ENCODE measurements around the gene GABBR2.

GABBR2 gene

DNA sequence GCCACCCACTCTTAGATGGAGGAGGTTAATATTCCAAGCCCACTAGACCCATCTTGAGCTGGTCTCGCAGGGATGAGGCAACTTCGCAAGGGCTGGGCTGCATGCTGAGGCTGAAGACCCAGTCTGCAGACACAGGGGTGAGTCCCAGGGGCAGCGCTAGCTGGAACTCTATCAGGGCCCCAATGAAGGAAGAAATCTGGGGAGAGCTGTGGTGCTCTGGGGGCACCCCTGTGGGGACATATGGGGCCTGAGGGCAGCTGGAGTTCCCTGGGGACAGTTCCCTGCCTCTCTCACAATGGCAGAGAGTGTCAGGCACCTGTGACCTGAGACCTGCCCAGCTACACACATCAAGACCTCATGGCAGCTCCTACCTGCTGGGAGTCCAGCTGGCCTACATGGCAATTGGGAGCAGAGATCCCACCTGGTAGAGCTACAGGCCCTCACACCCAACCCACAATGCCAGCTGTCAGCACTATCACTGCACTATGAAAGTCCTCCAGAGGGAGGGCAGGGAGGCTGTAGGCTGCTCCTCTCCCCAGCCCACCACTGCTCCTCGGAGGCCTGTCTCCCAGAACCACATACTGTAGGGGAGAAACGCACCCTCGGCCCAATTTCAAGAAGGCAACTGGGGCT lies 202.2 kb downstream of the GABBR2 start:
- no peaks in the 10 kb centered on the region for H3K79me2 ChIP-seq (ENCODE audit: low read length)
- no peak overlapping the region for H2AFZ ChIP-seq (ENCODE audit: low read depth, low read length)
- no peak for TF ChIP-seq EZH2phosphoT487 (IDR thresholded peaks at IDR 0.05; ENCODE audit: low read depth)
- TF ChIP-seq, protein P1, sequence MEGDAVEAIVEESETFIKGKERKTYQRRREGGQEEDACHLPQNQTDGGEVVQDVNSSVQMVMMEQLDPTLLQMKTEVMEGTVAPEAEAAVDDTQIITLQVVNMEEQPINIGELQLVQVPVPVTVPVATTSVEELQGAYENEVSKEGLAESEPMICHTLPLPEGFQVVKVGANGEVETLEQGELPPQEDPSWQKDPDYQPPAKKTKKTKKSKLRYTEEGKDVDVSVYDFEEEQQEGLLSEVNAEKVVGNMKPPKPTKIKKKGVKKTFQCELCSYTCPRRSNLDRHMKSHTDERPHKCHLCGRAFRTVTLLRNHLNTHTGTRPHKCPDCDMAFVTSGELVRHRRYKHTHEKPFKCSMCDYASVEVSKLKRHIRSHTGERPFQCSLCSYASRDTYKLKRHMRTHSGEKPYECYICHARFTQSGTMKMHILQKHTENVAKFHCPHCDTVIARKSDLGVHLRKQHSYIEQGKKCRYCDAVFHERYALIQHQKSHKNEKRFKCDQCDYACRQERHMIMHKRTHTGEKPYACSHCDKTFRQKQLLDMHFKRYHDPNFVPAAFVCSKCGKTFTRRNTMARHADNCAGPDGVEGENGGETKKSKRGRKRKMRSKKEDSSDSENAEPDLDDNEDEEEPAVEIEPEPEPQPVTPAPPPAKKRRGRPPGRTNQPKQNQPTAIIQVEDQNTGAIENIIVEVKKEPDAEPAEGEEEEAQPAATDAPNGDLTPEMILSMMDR (IDR thresholded peaks at IDR 0.05; ENCODE audit: low read depth, low read length): no peak
- no peaks in the 10 kb centered on the region for H3K36me3 ChIP-seq (replicated peaks; ENCODE audit: low read depth, low read length)
- no peak overlapping the region for H3K27ac ChIP-seq (ENCODE audit: low read length)
- H3K9ac ChIP-seq (ENCODE audit: low read length): no peak overlapping the region
- peaks cover 7% of the 10 kb centered on the region; the same call in 1 of the 2 replicates for H3K27me3 ChIP-seq (ENCODE audit: low read depth, low read length)
- H3K4me1 ChIP-seq (ENCODE audit: low read length): no peaks in the 10 kb centered on the region
- no peaks in the 10 kb centered on the region for H3K9me3 ChIP-seq (ENCODE audit: insufficient read depth, low read length)
- H4K20me1 ChIP-seq (ENCODE audit: insufficient read depth, low read length): no peaks in the 10 kb centered on the region
- H3K4me3 ChIP-seq (ENCODE audit: low read length): no peak overlapping the region
- no peak overlapping the region for H3K4me2 ChIP-seq (ENCODE audit: low read length)

DNA sequence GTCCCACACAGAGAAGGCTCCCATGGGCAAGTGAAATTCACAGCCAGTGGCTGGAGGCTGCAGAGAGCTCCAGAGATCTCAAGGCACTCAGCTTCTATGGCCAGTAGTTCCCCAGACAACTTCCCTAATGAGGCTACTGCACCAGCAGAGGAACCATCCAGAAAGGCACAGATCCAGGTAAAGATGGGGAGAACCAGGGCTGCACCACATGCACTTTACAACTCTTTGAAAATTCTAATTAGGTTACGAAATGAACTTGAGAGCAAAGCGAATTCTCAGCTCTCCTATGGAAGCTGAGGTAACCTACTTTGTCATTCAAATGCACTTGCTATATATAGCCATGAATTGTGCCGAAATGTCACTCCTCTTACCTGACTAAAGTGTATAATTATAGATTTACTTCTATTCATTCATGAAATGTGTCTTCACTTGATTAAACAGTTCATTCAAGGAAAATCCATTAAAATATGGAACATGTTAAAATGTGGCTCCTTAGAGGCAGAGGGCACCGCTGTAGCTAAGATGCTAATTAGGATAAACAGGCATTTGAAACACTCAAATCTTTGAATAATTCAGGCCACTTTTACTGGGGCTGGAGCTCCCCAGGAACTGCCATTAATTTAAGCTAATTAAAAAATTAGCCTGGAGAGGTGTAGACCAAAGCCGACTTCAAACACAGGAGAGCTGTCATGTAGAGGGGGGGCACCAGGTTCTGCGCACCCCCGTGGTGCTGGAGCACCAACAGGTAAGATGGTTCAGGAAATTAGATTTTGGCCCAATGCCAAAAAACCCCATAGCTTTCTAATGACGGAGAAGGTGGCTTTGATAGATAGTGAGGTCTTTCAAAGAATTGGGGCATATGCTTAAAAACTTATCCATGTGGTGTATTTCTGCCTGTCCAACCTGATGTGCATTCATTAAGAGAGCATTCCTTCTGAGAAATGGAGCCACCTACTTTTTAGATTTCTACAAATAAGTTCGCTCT lies 204.1 kb downstream of the GABBR2 start:
- Histone ChIP-seq H4K20me1 (ENCODE audit: insufficient read depth, low read length) (no peaks in the 10 kb centered on the region), H2AFZ (ENCODE audit: low read depth, low read length) (no peak overlapping the region), H3K27me3 (ENCODE audit: low read depth, low read length) (peaks cover 7% of the 10 kb centered on the region; the same call in 1 of the 2 replicates), H3K79me2 (ENCODE audit: low read length) (no peaks in the 10 kb centered on the region), H3K4me2 (ENCODE audit: low read length) (no peak overlapping the region), H3K9me3 (ENCODE audit: insufficient read depth, low read length) (no peaks in the 10 kb centered on the region), H3K4me1 (ENCODE audit: low read length) (no peaks in the 10 kb centered on the region), H3K27ac (ENCODE audit: low read length) (no peak overlapping the region), H3K9ac (ENCODE audit: low read length) (no peak overlapping the region), H3K4me3 (ENCODE audit: low read length) (no peak overlapping the region), H3K36me3 (replicated peaks; ENCODE audit: low read depth, low read length) (no peaks in the 10 kb centered on the region)
- TF ChIP-seq, protein P1 (IDR thresholded peaks at IDR 0.05; ENCODE audit: low read depth, low read length): no peak
- TF ChIP-seq EZH2phosphoT487 (IDR thresholded peaks at IDR 0.05; ENCODE audit: low read depth): no peak

DNA sequence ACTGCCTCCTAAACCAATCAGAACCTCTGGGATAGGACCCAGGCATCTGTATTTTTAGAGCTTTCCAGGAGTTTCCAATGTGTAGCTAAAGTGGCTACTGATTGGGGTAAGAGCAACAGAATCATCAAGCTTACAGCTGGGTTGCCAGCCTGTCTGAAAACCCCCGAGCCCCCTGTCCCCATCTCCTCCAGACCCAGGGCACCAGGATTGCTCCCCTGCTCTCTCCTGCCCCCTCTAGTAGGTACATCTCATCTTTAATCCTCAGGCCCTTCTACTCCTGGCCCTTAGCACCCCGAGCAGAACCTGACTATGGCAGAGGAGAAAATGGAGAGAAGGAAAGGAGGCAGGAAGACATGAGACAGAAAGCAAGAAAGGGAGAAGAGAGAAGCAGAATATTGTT lies 204.9 kb downstream of the GABBR2 start:
- no peak overlapping the region for H3K4me2 ChIP-seq (ENCODE audit: low read length)
- no peaks in the 10 kb centered on the region for H3K4me1 ChIP-seq (ENCODE audit: low read length)
- no peak overlapping the region for H3K9ac ChIP-seq (ENCODE audit: low read length)
- no peak overlapping the region for H3K4me3 ChIP-seq (ENCODE audit: low read length)
- no peak overlapping the region for H2AFZ ChIP-seq (ENCODE audit: low read depth, low read length)
- H3K27ac ChIP-seq (ENCODE audit: low read length): no peak overlapping the region
- TF ChIP-seq EZH2phosphoT487 (IDR thresholded peaks at IDR 0.05; ENCODE audit: low read depth): no peak
- TF ChIP-seq, protein P1 (IDR thresholded peaks at IDR 0.05; ENCODE audit: low read depth, low read length): no peak
- peaks cover 7% of the 10 kb centered on the region; the same call in 1 of the 2 replicates for H3K27me3 ChIP-seq (ENCODE audit: low read depth, low read length)
- no peaks in the 10 kb centered on the region for H4K20me1 ChIP-seq (ENCODE audit: insufficient read depth, low read length)
- H3K9me3 ChIP-seq (ENCODE audit: insufficient read depth, low read length): no peaks in the 10 kb centered on the region
- H3K79me2 ChIP-seq (ENCODE audit: low read length): no peaks in the 10 kb centered on the region
- H3K36me3 ChIP-seq (replicated peaks; ENCODE audit: low read depth, low read length): no peaks in the 10 kb centered on the region

DNA sequence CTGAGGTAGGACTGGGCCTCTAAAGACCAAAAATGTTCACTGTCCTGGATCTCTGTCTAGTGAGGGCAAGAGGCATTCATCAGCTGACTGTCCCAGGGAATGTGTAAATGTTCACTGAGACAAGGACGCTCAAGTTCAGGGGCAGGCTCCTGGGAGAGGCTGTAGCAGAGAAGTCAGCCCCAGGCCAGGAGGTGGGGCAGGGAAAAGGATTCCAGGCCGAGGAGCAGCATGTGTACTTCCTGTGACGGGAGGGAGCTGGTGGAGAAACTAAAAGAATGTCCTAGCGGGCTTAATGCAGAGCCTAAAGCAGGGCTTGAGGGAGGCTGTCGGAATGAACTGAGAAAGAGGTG lies 205.8 kb downstream of the GABBR2 start:
- Histone ChIP-seq H3K9ac (ENCODE audit: low read length) (no peak overlapping the region), H3K27ac (ENCODE audit: low read length) (no peak overlapping the region), H3K27me3 (ENCODE audit: low read depth, low read length) (peaks cover 14% of the 10 kb centered on the region), H3K4me2 (ENCODE audit: low read length) (no peak overlapping the region), H3K4me1 (ENCODE audit: low read length) (no peaks in the 10 kb centered on the region), H3K79me2 (ENCODE audit: low read length) (no peaks in the 10 kb centered on the region), H3K9me3 (ENCODE audit: insufficient read depth, low read length) (no peaks in the 10 kb centered on the region), H4K20me1 (ENCODE audit: insufficient read depth, low read length) (no peaks in the 10 kb centered on the region), H3K4me3 (ENCODE audit: low read length) (no peak overlapping the region), H3K36me3 (replicated peaks; ENCODE audit: low read depth, low read length) (no peaks in the 10 kb centered on the region), H2AFZ (ENCODE audit: low read depth, low read length) (no peak overlapping the region)
- no peak for TF ChIP-seq EZH2phosphoT487 (IDR thresholded peaks at IDR 0.05; ENCODE audit: low read depth)
- TF ChIP-seq, protein P1 (IDR thresholded peaks at IDR 0.05; ENCODE audit: low read depth, low read length): no peak

Data from OCI-LY3 (cell line).